Choroid plexus epithelial cell (primary cell): ENCODE measurements around the gene CMIP.

ENCODE experiments used
- DNase-seq: peaks from one replicate; pipeline ENCODE4 v3.0.0-alpha.2; 2010; ENCODE audit warnings: low read depth
- H3K4me3 ChIP-seq: 2 replicates; pipeline ENCODE4 v1.5.1; 2011; ENCODE audit warnings: low read depth, mild to moderate bottlenecking, control low read depth, low read length, moderate library complexity
- CTCF ChIP-seq: conservative IDR thresholded peaks from 2 replicates; pipeline ENCODE4 v1.5.1; 2011; ENCODE audit warnings: low read depth, mild to moderate bottlenecking, control low read depth, inconsistent platforms, low read length, moderate library complexity

Gene CMIP

GRCh38 chr16:81552743-81553079 lies 108.1 kb downstream of the CMIP start:
- peak; percentile 13 for TF ChIP-seq CTCF
- no peak for DNase-seq
- H3K4me3 ChIP-seq: no peak overlapping the region

- DNase-seq: no peak
- no peak for TF ChIP-seq CTCF
- H3K4me3 ChIP-seq: no peak overlapping the region
Observed at GRCh38 chr16:81553080-81553813, 108.6 kb downstream of the CMIP start.

- TF ChIP-seq CTCF: no peak
- no peak overlapping the region for H3K4me3 ChIP-seq
- peak; percentile 26 for DNase-seq
Observed at GRCh38 chr16:81553814-81554675, 109.4 kb downstream of the CMIP start.

- no peak for TF ChIP-seq CTCF
- DNase-seq: peak; percentile 31
- H3K4me3 ChIP-seq: no peak overlapping the region
Observed at GRCh38 chr16:81554979-81555378, 110.4 kb downstream of the CMIP start.

- no peak overlapping the region for H3K4me3 ChIP-seq
- TF ChIP-seq CTCF: no peak
- DNase-seq: no peak
Observed at GRCh38 chr16:81555660-81556059, 111.1 kb downstream of the CMIP start.

GRCh38 chr16:81556715-81557284 lies 112.2 kb downstream of the CMIP start:
- no peak for DNase-seq
- TF ChIP-seq CTCF: no peak
- no peak overlapping the region for H3K4me3 ChIP-seq
